ENCODE measurements around the gene RNF128. TPM values are rescaled to one million over a fixed set of nuclear protein-coding genes. Genes with fewer than 3 reads are reported as not detected.
"Not testable (repeated sequence)": the region's sequence is repeated elsewhere in the genome, so short reads cannot be mapped to it uniquely, and the experiment has no call there.

The RNF128 gene
- total RNA-seq, 2 donors from 2014 or later = not detected

GRCh38 chrX:106731590-106731989, 5.1 kb downstream of the RNF128 start:
- Mint-ChIP-seq H3K9me3 (no peaks in the 10 kb centered on the region), H3K27ac (no peak overlapping the region), H3K36me3 (no peaks in the 10 kb centered on the region)
- ATAC-seq = no peak
- no peak for DNase-seq (ENCODE audit: low spot score in 2 of 2)

- Mint-ChIP-seq H3K9me3 (no peaks in the 10 kb centered on the region), H3K27ac (no peak overlapping the region), H3K36me3 (no peaks in the 10 kb centered on the region)
- DNase-seq (ENCODE audit: low spot score in 2 of 2) (no peak), ATAC-seq (no peak)
These were observed 8.3 kb downstream of the RNF128 start for GRCh38 chrX:106734827-106735226.

GRCh38 chrX:106740193-106740780, 13.8 kb downstream of the RNF128 start:
- no peaks in the 10 kb centered on the region for H3K36me3 Mint-ChIP-seq
- no peaks in the 10 kb centered on the region for H3K9me3 Mint-ChIP-seq
- ATAC-seq (no peak), DNase-seq (ENCODE audit: low spot score in 2 of 2) (no peak)
- H3K27ac Mint-ChIP-seq = no peak overlapping the region

GRCh38 chrX:106742193-106742592, 15.7 kb downstream of the RNF128 start:
- H3K36me3 Mint-ChIP-seq = no peaks in the 10 kb centered on the region
- DNase-seq (ENCODE audit: low spot score in 2 of 2) (no peak), ATAC-seq (no peak)
- H3K27ac Mint-ChIP-seq = no peak overlapping the region
- no peaks in the 10 kb centered on the region for H3K9me3 Mint-ChIP-seq

DNA sequence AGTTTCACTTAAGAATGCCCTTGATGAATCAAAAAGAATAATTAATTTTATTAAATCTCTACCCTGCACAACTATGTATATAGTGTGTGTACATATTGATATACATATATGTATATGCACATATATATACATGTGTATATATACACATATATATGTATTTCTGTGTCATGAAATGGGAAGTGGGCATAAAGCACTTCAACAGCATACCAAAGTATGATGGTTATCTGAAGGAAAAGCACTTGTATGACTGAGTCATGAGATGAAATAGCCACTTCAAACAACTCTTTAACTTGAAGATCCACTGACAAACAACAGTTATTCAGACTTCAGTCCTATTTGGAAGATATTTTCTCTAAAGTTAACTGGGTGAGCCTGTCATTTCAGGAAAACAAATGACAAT, 16.3 kb downstream of the RNF128 start:
- no peak for DNase-seq (ENCODE audit: low spot score in 2 of 2)
- no peak for ATAC-seq
- no peak overlapping the region for H3K27ac Mint-ChIP-seq
- H3K9me3 Mint-ChIP-seq = no peaks in the 10 kb centered on the region
- no peaks in the 10 kb centered on the region for H3K36me3 Mint-ChIP-seq

GRCh38 chrX:106748377-106748776, 21.9 kb downstream of the RNF128 start:
- H3K36me3 Mint-ChIP-seq = peaks cover 0 to 4% of the 10 kb centered on the region in 2 donors
- no peak overlapping the region for H3K27ac Mint-ChIP-seq
- no peak for DNase-seq (ENCODE audit: low spot score in 2 of 2)
- peaks cover 4% of the 10 kb centered on the region in 2 donors for H3K9me3 Mint-ChIP-seq
- no peak for ATAC-seq

GRCh38 chrX:106751407-106751806, 24.9 kb downstream of the RNF128 start:
- peaks cover 4% of the 10 kb centered on the region in 2 donors for H3K9me3 Mint-ChIP-seq
- no peak for DNase-seq (ENCODE audit: low spot score in 2 of 2)
- peaks cover 0 to 4% of the 10 kb centered on the region in 2 donors for H3K36me3 Mint-ChIP-seq
- no peak overlapping the region for H3K27ac Mint-ChIP-seq
- ATAC-seq = no peak

DNA sequence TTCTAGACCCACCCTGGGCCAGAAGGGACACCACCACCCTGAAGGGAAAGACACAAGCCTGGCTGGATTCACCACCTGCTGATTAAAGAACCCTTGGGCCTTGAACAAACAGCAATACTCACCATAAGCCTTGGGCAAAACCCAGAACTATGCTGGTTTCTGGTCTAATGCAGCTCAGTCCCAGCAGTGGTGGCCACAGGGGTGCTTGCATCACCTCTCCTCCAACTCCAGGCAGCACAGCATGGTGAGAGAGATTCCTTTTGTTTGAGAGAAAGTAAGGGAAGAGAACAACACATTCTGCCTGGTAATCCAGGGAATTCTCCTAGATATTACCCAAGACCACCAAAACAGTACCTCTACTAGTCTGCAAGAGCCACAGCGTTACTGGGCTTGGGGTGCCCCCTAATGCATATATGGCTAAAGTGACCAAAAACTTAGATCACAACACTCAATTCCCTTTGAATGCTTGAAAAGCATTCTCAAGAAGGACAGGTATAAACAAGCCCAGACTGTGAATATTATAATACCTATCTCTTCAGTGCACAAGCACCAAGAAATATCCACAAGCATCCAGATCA, 25.7 kb downstream of the RNF128 start:
- Mint-ChIP-seq H3K9me3 (peaks cover 4% of the 10 kb centered on the region in 2 donors), H3K36me3 (peaks cover 0 to 4% of the 10 kb centered on the region in 2 donors), H3K27ac (no peak overlapping the region)
- DNase-seq (ENCODE audit: low spot score in 2 of 2) = no peak
- no peak for ATAC-seq

DNA sequence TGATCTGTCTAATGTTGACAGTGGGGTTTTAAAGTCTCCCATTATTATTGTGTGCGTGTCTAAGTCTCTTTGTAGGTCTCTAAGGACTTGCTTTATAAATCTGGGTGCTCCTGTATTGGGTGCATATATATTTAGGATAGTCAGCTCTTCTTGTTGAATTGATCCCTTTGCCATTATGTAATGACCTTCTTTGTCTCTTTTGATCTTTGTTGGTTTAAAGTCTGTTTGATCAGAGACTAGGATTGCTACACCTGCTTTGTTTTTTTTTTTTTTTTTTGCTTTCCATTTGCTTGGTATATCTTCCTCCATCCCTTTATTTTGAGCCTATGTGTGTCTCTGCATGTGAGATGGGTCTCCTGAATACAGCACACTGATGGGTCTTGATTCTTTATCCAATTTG, 42.8 kb downstream of the RNF128 start:
- ATAC-seq; H3K36me3 Mint-ChIP-seq; DNase-seq (ENCODE audit: low spot score in 2 of 2); H3K9me3 Mint-ChIP-seq; H3K27ac Mint-ChIP-seq: not testable (repeated sequence)

DNA sequence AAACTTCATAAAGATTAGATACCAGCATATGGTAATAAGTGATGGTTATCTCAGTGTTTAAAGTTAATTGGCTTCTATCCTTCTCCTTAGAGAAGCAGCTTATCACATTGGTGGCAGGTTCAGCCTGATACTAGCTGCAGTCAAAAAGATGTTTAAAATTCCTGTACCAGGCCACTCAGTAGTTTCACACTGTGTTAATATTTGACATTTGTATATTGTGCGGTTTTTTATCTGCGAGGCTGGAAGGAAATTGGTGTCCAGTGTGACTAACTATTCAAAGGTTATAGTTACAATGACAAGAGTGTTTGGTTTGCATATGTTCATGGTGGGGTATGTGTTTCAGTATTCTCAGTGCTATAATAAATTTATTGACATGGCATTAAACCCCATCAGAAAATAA, 48.5 kb downstream of the RNF128 start:
- H3K36me3 Mint-ChIP-seq = no peaks in the 10 kb centered on the region
- no peak for ATAC-seq
- DNase-seq (ENCODE audit: low spot score in 2 of 2) = no peak
- H3K27ac Mint-ChIP-seq = no peak overlapping the region
- H3K9me3 Mint-ChIP-seq = no peaks in the 10 kb centered on the region

- no peaks in the 10 kb centered on the region for H3K36me3 Mint-ChIP-seq
- DNase-seq (ENCODE audit: low spot score in 2 of 2) (no peak), ATAC-seq (no peak)
- H3K27ac Mint-ChIP-seq = no peak overlapping the region
- H3K9me3 Mint-ChIP-seq = no peaks in the 10 kb centered on the region
These were observed 53.8 kb downstream of the RNF128 start for GRCh38 chrX:106780264-106780663.

DNA sequence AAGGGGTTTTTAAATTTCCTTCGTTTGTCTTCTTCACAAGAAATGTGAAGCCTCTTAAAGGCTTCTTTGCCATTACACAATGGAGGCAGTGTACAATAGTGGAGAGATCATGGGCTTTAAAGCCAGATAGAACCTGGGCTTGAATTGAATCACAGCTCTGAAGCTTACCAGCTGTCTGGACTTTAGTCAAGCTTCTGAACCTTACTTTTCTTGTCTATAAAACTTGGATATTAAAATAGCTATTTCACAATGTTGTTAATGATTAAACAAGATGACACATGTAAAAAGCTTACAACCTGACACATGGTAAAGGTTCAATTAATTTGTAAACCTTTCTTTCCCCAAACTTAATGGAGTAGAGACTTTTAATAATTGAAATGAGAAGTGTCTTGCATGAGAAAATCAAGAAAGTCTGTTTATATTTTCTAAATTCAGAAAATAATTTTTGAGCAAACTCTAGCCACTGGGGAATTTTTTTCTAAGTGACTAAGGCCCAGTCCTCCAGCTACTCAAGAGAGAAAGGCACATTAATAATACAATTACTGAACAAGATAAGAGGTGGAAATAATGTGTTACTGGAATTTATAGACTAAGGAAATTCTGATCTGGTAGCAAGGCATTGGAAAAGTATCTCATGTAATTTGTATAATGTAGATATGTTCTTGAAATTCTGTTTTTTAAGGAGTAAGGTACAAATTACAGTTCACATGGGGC, 54.3 kb downstream of the RNF128 start:
- ATAC-seq = no peak
- H3K27ac Mint-ChIP-seq = no peak overlapping the region
- no peak for DNase-seq (ENCODE audit: low spot score in 2 of 2)
- no peaks in the 10 kb centered on the region for H3K9me3 Mint-ChIP-seq
- H3K36me3 Mint-ChIP-seq = no peaks in the 10 kb centered on the region

GRCh38 chrX:106783716-106784115, 57.2 kb downstream of the RNF128 start:
- H3K36me3 Mint-ChIP-seq = no peaks in the 10 kb centered on the region
- DNase-seq (ENCODE audit: low spot score in 2 of 2) = no peak
- H3K9me3 Mint-ChIP-seq = no peaks in the 10 kb centered on the region
- no peak overlapping the region for H3K27ac Mint-ChIP-seq
- ATAC-seq = no peak

DNA sequence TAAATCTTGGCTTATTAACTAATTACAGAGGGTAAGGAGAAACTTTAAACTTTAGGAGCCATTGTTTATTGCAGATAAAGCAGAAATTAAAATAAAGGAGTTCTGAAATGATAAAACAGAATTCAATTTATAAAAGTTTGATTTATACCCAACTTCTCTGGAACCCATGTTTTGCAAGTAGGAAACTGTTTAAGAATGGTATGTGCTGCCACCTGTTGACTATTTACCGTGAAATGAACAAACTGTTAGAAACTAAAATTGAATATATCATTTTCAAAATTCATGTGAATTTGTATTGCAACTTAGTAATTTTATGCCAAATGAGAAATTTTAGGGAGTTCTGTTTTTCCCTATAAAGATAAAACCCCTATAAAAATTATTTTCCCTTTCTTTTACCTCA, 65.0 kb downstream of the RNF128 start:
- Mint-ChIP-seq H3K9me3 (no peaks in the 10 kb centered on the region), H3K27ac (no peak overlapping the region), H3K36me3 (no peaks in the 10 kb centered on the region)
- ATAC-seq (no peak), DNase-seq (ENCODE audit: low spot score in 2 of 2) (no peak)

DNA sequence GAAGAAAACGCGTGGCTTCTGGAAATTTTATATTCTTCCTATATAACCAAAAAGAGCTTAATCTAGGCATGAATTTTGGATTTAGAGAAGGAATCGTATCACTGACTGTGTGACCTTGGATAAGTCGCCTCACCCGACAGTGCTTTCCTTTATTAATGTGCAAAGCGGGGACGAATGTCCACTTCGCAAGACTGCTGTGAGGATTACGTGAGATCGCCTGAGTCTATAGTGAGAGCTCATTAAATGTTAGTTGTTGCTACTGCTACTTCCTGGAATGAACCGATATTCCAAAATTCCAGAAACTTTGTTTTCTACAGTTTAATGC, 75.5 kb downstream of the RNF128 start:
- DNase-seq (ENCODE audit: low spot score in 2 of 2) = no peak
- Mint-ChIP-seq H3K36me3 (peaks cover 0 to 6% of the 10 kb centered on the region in 2 donors), H3K9me3 (no peaks in the 10 kb centered on the region), H3K27ac (no peak overlapping the region)
- no peak for ATAC-seq

- peaks cover 0 to 6% of the 10 kb centered on the region in 2 donors for H3K36me3 Mint-ChIP-seq
- no peaks in the 10 kb centered on the region for H3K9me3 Mint-ChIP-seq
- peak within 1 kb of the TSS in 1 of 2 donors; percentile 61 for H3K27ac Mint-ChIP-seq
- ATAC-seq (peak in 1 of 2 donors; percentile 95), DNase-seq (ENCODE audit: low spot score in 2 of 2) (peak in 1 of 2 donors; percentile 9)
These were observed 76.1 kb downstream of the RNF128 start, which contains the start of gene TBC1D8B for GRCh38 chrX:106802388-106803275. TSS of gene TBC1D8B (plus strand) at chrX:106802673. CDS start at chrX:106802854, 181 bp downstream.
